Measurements from ENCODE around the gene PDGFB. TPM values are rescaled to one million over a fixed set of nuclear protein-coding genes. Genes with fewer than 3 reads are reported as not detected.

PDGFB gene
- total and polyA plus RNA-seq, 9 of the 15 experiments (the other 6 are each of a cell fraction or from before 2014, with no cell fraction given), result 0.07 to 4.0 (median 0.48) TPM; not detected in 1

- TF ChIP-seq ELK1 (CRISPR knock-in tag; IDR thresholded peaks at IDR 0.05) (no peak), ZNF263 (CRISPR knock-in tag; IDR thresholded peaks at IDR 0.05; ENCODE audit: borderline replicate concordance) (no peak), ARID3A (IDR thresholded peaks at IDR 0.05; ENCODE audit: borderline replicate concordance, low read depth, low read length) (no peak), HDAC2 (IDR thresholded peaks at IDR 0.05) (peak; percentile 73), ZBTB11 (CRISPR knock-in tag; IDR thresholded peaks at IDR 0.05) (no peak), KLF13 (tag; IDR thresholded peaks at IDR 0.05; ENCODE audit: borderline replicate concordance, low read depth) (no peak), FOXA3 (CRISPR knock-in tag; conservative IDR thresholded peaks at IDR 0.05 in 1 of 2, IDR thresholded peaks at IDR 0.05 in 1 of 2) (no peak), GATA2 (CRISPR knock-in tag; IDR thresholded peaks at IDR 0.05) (peak; percentile 66; the same call in 1 of the 2 replicates), SOX6 (IDR thresholded peaks at IDR 0.05) (no peak), NFYB (IDR thresholded peaks at IDR 0.05; ENCODE audit: extremely low read depth, insufficient read length) (no peak), TFE3 (CRISPR knock-in tag; IDR thresholded peaks at IDR 0.05) (no peak), IFI16 (CRISPR knock-in tag; IDR thresholded peaks at IDR 0.05) (no peak), NCOA4 (IDR thresholded peaks at IDR 0.05; ENCODE audit: partially characterized antibody) (no peak), CHD1 (IDR thresholded peaks at IDR 0.05; ENCODE audit: low read length) (no peak), ZFP30 (CRISPR knock-in tag; IDR thresholded peaks at IDR 0.05; ENCODE audit: borderline replicate concordance) (no peak), ELF4 (CRISPR knock-in tag; IDR thresholded peaks at IDR 0.05) (no peak), FOS (IDR thresholded peaks at IDR 0.05; ENCODE audit: extremely low read depth, insufficient read length) (no peak), TRIM24 (IDR thresholded peaks at IDR 0.05) (peak in 1 of 2 experiments; percentile 62; a peak in 1 of 4 replicates), HDGF (IDR thresholded peaks at IDR 0.05) (0 out of 2 replicates have a peak, but pooled peaks have one; percentile 47)
Measured at GRCh38 chr22:39273950-39274887, 29.4 kb upstream of the PDGFB start (continued).

All from K562 (cell line).